Tibial nerve (tissue), 4 donors: ENCODE measurements around the gene ARIH2. TPM values are rescaled to one million over a fixed set of nuclear protein-coding genes. Genes with fewer than 3 reads are reported as not detected.

Experiments
- DNase-seq, 2 donors: peaks; one replicate each; pipeline ENCODE4 v3.0.0-alpha.2; 2019; ENCODE audit warnings: low spot score in 2 of 2
- H3K27ac ChIP-seq, 4 donors: fragments of 200-600 bp; sonication (generic) in 3 of 4; one replicate each; pipeline ENCODE4 v1.5.1; 2017 to 2019; ENCODE audit warnings: mild to moderate bottlenecking in 1 of 4
- H3K27me3 ChIP-seq, 2 donors: fragments of 200-600 bp; sonication (generic) in 1 of 2; one replicate each; pipeline versions ENCODE4 v1.5.1 to v1.6.0; 2017 to 2019
- H3K36me3 ChIP-seq, 3 donors: fragments of 200-600 bp; sonication (generic); one replicate each; pipeline ENCODE4 v1.5.1; 2018 to 2019
- H3K4me1 ChIP-seq, 4 donors: fragments of 200-600 bp; sonication (generic) in 3 of 4; one replicate each; pipeline ENCODE4 v1.5.1; 2017 to 2019
- H3K4me3 ChIP-seq, 4 donors: fragments of 200-600 bp; sonication (generic) in 3 of 4; one replicate each; pipeline ENCODE4 v1.5.1; 2017 to 2019; ENCODE audit warnings: mild to moderate bottlenecking in 1 of 4, moderate library complexity in 1 of 4
- H3K9me3 ChIP-seq, 4 donors: fragments of 200-600 bp; sonication (generic) in 3 of 4; one replicate each; pipeline ENCODE4 v1.5.1; 2017 to 2019
- EP300 ChIP-seq, 2 donors: sonication (generic); formaldehyde crosslinking; IDR thresholded peaks; one replicate each; pipeline ENCODE4 v1.6.1; 2017; ENCODE audit warnings: antibody characterized with exemption in 2 of 2, mild to moderate bottlenecking in 1 of 2
- POLR2A ChIP-seq, 2 donors: fragments of 450-650 bp; IDR thresholded peaks; one replicate each; pipeline ENCODE4 v1.6.1; 2017; ENCODE audit warnings: antibody characterized with exemption in 2 of 2, mild to moderate bottlenecking in 2 of 2, moderate library complexity in 2 of 2
- WGBS, 2 donors: methylation state at CpG; one replicate each; pipeline ENCODE4 v1.1.5; 2018; 5-methylcytosine and 5-hydroxymethylcytosine counted together
- total RNA-seq, 4 donors: library from RNA; depleted of rRNA; stranded (reverse); fragments of >200 nt; gene quantifications; one replicate each; pipeline ENCODE4 v1.1.0, GENCODE V29; 2016
- TF ChIP-seq, protein P1 (sequence below), 5 experiments: fragments of 200-600 bp in 3 of 5; fragments of 450-650 bp in 2 of 5; sonication (generic) in 3 of 5; IDR thresholded peaks; one replicate each; pipeline ENCODE4 v1.5.1; 2016 to 2019; ENCODE audit warnings: antibody characterized with exemption in 5 of 5, mild to moderate bottlenecking in 3 of 5, moderate library complexity in 2 of 5

Gene ARIH2
- total RNA-seq, 4 donors from 2014 or later: 68.8 to 115 (median 94.4) TPM

DNA sequence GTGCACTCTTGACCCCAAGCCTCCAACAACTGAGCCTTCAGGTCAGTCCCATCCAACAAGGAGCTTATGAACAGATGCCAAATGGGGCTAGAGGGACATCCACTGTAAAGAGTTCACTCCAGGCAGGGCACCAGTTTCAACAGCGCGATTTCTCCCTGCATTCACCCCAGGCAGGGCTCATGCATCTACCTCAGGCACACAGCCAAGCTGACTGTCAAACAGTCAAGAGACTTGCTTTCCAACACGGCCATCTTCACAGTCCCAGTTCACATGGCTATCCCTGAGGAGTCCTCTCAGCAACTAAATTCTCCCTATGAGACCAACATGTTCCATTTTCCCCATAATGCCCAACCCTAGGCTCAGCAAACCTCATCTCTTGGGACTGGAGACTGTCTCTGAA, 37.6 kb upstream of the ARIH2 start:
- no peak overlapping the region for H3K4me3 ChIP-seq
- H3K36me3 ChIP-seq: peaks cover 0 to 54% (median 0%) of the 10 kb centered on the region in 3 donors
- no peaks in the 10 kb centered on the region for H3K27me3 ChIP-seq
- H3K4me1 ChIP-seq: peaks cover 0 to 3% (median 0%) of the 10 kb centered on the region in 4 donors
- no peaks in the 10 kb centered on the region for H3K9me3 ChIP-seq
- 79 to 86% methylated on average over 3 of the region's 3 CpGs for WGBS, 2 donors
- TF ChIP-seq, protein P1, sequence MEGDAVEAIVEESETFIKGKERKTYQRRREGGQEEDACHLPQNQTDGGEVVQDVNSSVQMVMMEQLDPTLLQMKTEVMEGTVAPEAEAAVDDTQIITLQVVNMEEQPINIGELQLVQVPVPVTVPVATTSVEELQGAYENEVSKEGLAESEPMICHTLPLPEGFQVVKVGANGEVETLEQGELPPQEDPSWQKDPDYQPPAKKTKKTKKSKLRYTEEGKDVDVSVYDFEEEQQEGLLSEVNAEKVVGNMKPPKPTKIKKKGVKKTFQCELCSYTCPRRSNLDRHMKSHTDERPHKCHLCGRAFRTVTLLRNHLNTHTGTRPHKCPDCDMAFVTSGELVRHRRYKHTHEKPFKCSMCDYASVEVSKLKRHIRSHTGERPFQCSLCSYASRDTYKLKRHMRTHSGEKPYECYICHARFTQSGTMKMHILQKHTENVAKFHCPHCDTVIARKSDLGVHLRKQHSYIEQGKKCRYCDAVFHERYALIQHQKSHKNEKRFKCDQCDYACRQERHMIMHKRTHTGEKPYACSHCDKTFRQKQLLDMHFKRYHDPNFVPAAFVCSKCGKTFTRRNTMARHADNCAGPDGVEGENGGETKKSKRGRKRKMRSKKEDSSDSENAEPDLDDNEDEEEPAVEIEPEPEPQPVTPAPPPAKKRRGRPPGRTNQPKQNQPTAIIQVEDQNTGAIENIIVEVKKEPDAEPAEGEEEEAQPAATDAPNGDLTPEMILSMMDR (IDR thresholded peaks at IDR 0.05): no peak
- TF ChIP-seq EP300 (IDR thresholded peaks at IDR 0.05): no peak
- TF ChIP-seq POLR2A (IDR thresholded peaks at IDR 0.05): no peak
- H3K27ac ChIP-seq: no peak overlapping the region
- no peak for DNase-seq

DNA sequence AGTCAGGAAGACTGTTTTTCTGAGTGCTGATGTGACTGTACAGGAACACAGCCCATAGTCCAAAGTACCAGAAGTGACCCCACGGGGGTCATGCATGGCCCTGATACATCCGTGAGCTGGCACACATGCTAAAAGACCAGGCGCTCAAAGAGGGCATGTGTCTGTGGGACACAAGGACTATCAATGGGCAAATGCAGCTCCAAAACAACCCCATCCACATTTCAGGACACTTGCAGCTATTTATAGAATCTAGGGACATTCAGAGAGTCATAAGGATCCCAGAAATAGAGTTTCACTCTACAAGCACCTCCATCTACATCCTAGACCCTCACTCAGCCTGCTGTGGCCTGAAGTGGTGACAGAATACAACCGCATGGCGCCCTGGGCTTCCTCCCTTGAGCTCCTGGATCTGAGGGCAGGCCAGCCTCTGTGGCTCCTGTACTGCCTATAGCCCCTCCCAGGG, 37.0 kb upstream of the ARIH2 start:
- 88 to 94% methylated on average over 5 of the region's 5 CpGs for WGBS, 2 donors
- Histone ChIP-seq H3K9me3 (no peaks in the 10 kb centered on the region), H3K27me3 (no peaks in the 10 kb centered on the region), H3K27ac (no peak overlapping the region), H3K4me1 (peaks cover 0 to 3% (median 0%) of the 10 kb centered on the region in 4 donors), H3K36me3 (peaks cover 0 to 53% (median 0%) of the 10 kb centered on the region in 3 donors), H3K4me3 (no peak overlapping the region)
- no peak for DNase-seq
- TF ChIP-seq, protein P1 (IDR thresholded peaks at IDR 0.05): no peak
- TF ChIP-seq POLR2A (IDR thresholded peaks at IDR 0.05) (no peak), EP300 (IDR thresholded peaks at IDR 0.05) (no peak)

DNA sequence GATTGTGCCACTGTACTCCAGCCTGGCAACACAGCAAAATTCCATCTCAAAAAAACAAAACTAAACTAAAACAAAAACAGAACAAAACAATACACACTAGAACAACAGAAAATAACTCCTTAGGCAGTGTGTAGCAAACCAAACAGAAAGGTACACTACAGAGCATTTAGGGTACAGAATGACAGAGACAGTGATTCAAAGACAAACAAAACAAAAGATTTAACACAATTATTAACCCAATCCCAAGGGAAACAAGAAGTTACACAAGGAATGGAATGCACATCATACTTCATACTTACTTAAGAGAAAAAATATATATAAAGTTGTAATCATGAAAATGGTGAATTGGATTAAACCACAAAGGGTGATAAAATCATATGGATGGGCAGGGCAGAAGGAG, 32.9 kb upstream of the ARIH2 start:
- no peak for DNase-seq

DNA sequence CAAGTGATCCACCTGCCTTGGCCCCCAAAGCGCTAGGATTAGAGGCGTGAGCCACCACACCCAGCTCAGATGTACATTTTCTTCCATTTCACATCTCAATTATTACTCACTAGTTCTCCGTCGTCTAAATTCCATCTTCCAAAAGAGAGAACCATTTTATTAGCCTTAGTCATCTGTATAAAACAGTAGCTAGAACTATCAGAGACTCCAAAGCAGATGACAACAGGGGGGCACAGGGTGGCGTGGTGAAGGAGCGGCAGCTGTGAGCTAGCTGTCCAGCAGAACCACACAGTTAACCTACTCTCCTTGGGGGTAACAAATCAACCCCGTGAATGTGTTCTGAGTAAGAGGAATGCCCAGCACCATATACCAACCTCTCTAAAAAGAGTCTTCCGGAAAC, 27.0 kb upstream of the ARIH2 start:
- WGBS, 2 donors: 95 to 97% methylated on average over 8 of the region's 8 CpGs
- peaks cover 0 to 29% (median 0%) of the 10 kb centered on the region in 3 donors for H3K36me3 ChIP-seq
- H3K27me3 ChIP-seq: no peaks in the 10 kb centered on the region

More for the DNA sequence above, 32.9 kb upstream of the ARIH2 start:
- Histone ChIP-seq H3K27me3 (no peaks in the 10 kb centered on the region), H3K27ac (no peak overlapping the region), H3K4me1 (no peaks in the 10 kb centered on the region), H3K9me3 (no peaks in the 10 kb centered on the region), H3K36me3 (peaks cover 0 to 44% (median 0%) of the 10 kb centered on the region in 3 donors), H3K4me3 (no peak overlapping the region)
- no peak for TF ChIP-seq POLR2A (IDR thresholded peaks at IDR 0.05)
- TF ChIP-seq EP300 (IDR thresholded peaks at IDR 0.05): no peak
- TF ChIP-seq, protein P1 (IDR thresholded peaks at IDR 0.05): no peak

DNA sequence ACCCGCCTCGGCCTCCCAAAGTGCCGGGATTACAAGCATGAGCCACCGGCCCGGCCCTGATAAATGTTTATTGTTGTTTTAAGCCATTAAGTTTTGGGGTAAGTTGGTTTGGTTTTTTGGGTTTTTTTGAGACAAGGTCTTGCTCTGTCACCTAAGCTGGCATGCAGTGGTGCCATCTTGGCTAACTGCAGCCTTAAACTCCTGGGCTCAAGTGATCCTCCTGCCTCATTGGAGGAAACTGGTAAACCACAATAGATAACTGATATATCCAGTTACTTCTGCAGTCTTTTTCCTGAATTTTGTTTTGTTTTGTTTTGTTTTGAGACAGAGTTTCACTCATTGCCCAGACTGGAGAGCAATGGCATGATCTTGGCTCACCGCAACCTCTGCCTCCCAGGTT, 24.1 kb upstream of the ARIH2 start:
- no peak for DNase-seq
- H3K27ac ChIP-seq: no peak overlapping the region
- H3K36me3 ChIP-seq: peaks cover 0 to 22% (median 0%) of the 10 kb centered on the region in 3 donors
- no peak overlapping the region for H3K4me3 ChIP-seq
- H3K4me1 ChIP-seq: peaks cover 0 to 27% (median 15%) of the 10 kb centered on the region in 4 donors
- TF ChIP-seq EP300 (IDR thresholded peaks at IDR 0.05): no peak
- TF ChIP-seq, protein P1 (IDR thresholded peaks at IDR 0.05): no peak
- TF ChIP-seq POLR2A (IDR thresholded peaks at IDR 0.05): no peak
- no peaks in the 10 kb centered on the region for H3K9me3 ChIP-seq
- WGBS, 2 donors: 98 to 99% methylated on average over 6 of the region's 6 CpGs
- no peaks in the 10 kb centered on the region for H3K27me3 ChIP-seq

More for the DNA sequence above, 27.0 kb upstream of the ARIH2 start:
- no peak for TF ChIP-seq POLR2A (IDR thresholded peaks at IDR 0.05)
- TF ChIP-seq, protein P1 (IDR thresholded peaks at IDR 0.05): no peak
- no peak for DNase-seq
- Histone ChIP-seq H3K9me3 (no peaks in the 10 kb centered on the region), H3K4me3 (no peak overlapping the region), H3K27ac (no peak overlapping the region), H3K4me1 (peaks cover 0 to 5% (median under 1%) of the 10 kb centered on the region in 4 donors)
